ENCODE results near the gene SP6.

The SP6 gene

DNA sequence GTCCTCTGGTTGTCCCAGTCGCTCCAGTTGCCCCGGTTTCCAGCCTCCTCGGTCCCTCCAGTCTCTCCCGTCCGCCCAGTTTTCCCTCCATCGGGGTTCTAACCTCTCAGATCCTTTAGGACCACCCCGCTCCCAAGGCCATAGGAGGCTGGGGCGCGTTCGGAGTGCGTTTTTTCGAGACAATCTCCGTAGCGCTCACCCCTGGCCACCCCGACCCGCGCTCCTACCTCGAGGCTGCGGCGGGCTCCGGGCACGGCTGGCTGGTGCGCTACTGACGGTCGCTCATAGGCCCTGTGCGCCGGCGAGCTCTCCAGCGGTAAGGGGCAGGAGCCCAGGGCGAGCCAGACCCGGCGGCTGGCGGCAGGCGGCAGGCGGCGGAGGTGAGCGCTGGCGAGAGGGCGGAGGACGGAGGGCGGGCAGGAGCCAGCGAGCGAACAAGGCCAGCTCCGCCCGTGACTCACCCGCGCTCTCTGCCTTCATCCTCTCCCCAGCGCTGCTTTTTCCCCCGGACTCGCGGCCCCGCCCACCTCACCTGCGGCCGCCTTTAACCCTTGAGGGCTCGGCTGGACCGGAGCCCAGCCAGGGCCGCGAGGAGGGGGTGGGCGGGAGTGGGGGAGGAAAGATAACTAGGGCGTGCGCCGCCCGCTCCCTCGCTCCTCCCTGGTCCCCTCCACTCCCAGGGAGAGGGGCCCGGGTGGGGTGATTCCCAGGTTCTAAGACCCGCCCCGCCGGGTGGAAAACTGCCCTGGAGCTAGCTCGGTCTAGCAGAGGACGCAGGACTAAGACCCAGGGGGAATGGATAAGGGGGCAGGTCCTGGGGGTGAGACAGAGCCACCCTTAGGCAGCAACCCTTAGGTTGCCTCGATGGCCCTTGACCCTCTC lies at the start of gene SP6:
SP6 (minus strand) TSS at position 472 of the 882 bp plus-strand sequence. CDS start 2,734 bp downstream, outside the sequence.
- peak; percentile 29 for DNase-seq

DNA sequence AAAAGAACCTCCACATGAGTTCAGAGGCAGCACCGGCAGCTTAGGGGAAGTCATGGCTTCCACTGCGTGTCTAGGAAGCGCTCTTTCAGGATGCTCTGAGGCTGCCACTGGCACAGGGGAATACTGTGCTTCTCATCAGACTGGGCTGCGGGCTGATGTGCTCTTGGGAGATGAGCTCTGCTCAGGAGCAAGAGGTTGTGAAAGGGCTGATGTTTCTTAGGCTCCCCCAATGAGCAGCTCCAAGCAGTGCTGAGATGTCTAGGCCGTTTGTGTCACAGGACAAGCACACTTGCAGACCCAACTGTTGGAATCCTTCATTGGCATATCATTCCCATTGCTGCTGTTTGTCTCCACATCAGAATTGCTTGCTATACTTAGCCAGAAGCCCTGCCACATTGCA lies 48.7 kb upstream of the SP6 start:
- DNase-seq = no peak

DNA sequence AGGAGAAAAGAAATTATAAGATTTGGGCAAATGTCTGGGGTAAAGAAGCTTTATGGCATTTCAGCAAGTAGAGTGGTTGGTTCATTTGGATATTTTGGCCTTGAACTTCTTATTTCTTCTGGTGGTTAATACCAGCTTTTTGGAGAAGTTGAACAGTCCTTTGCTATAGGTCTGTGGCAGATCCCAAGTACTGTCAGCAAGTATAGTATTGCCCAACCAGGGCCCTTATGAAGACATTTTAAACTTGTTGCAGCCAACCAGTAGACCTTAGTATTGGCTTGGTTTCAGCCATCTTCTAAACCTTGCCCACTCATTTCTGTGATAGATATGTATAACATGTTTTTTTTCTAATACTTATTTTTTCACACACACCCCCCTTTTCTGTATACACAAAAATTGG lies 47.3 kb upstream of the SP6 start:
- no peak for DNase-seq

DNA sequence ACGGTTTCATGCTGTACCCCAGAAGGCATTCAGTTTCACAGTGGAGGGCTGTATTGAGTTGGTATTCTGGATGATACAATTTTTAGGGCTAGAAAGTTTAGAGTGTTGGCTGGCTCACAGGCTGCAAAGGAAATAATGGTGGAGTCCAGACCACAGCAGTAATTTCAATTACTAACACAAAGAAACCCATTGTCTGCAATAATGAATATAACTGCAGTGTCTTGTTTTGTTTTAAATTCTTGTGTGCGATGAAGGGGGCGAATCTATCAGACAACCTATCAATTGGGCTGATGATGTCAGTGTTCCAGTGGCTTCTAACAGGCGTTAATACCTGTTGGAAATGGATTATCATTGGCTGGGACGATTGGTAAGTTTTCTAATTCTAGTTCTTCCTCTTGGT lies 46.6 kb upstream of the SP6 start:
- no peak for DNase-seq

DNA sequence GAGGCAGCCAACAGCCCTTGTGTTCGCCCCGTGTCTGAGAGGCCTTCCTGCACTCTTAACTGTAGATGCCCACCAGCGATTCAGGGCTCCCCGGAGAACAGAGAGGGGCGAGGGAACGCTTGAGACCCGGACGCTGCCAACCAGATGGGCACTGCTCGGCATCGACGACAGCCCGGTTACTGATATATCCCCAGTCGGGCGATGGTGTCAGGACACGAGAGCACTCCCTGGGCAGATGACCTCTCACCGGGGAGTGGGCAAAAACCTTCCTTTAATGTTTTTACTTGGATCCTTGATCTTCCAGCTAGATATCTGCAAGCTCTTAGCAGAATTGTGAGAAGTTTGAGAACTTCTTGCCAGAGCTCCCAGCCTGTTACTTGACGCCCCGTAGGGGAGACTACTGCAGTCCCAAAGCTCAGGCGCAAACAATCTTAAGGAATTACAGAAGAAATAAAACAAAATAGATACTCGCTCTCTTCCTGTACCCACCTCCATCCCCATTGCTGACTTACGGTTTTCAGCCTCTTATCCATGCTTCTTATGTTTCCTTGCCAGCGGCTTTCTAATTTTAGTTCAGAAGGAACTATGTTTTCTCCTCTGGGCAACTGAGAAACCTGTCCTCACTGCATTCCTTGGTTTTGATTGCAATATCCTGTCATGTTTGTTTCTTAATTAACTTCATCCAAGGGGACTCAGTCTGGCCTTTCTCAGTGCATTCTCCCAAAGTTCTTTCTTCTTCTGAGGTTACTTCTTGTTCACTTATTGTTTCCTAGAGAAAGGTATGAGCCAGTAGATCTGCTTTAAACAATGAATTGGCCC lies 45.9 kb upstream of the SP6 start:
- DNase-seq = no peak

DNA sequence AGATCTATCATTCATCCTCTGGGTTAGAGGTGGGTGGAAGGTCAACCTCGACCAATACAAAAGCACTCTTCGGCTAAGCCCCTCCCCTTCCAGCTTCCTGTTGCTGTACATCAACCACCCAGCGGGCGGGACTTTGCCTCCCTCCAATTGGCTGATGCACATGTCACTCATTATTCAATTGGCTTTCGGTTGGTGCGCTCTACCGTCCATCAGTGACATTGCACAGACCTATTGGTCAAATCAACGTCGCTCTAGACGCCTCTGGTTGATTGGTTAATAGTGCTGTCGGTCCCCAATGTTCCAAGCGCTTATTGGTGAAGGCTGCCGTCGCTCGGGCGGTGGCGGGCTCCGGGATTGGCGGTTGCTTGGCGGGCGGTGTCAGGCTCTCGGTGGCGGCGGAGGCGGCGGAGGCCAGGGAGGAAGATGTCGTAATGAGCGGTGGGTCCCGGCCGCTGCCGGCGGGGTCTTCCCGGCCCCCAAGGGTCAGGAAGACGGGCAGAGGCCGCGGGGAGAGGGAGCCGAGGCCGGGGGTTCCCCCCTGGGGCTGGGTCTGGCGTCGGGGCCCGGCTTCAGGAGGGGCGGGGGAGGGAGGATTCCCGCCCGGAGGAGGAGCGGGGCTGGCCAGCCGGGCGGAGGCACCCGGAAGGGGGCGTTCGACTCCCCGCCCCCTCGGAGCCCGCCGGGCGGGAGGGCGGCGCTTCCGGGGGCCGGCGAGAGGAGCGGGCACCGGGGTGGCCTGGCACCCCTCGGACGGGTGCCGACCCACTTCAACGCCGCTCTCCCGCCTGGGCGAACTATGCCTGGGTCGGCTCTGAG lies 45.1 kb upstream of the SP6 start, which contains the start of gene SP2:
SP2 (plus strand) TSS at position 381 of the 816 bp plus-strand sequence; CDS start at position 432, 51 bp downstream.
- DNase-seq = peak; percentile 97

DNA sequence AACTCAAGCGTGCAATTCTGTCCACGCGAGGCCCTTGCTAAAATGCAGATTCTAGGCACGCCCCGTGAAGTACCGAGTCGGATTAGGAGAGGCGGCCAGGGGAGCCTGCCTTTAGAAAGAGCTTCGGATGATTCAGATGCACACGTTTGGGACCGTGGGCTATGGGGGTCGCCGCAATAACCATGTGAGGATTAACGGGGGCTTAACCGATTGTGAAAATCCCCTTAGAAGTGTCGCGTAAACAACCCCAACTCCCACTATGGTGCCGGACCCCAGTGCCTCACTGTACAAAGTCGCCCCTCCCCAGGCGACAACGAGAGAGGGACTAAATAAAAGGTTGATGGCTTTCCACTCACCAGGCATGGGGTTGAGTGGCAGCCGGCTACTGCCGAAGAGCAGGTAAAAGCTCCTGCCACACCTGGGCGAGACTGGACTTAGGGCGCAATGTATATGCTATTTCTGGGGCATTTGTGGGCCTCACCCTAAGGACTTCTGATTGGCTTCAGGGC lies 44.4 kb upstream of the SP6 start:
- no peak for DNase-seq

DNA sequence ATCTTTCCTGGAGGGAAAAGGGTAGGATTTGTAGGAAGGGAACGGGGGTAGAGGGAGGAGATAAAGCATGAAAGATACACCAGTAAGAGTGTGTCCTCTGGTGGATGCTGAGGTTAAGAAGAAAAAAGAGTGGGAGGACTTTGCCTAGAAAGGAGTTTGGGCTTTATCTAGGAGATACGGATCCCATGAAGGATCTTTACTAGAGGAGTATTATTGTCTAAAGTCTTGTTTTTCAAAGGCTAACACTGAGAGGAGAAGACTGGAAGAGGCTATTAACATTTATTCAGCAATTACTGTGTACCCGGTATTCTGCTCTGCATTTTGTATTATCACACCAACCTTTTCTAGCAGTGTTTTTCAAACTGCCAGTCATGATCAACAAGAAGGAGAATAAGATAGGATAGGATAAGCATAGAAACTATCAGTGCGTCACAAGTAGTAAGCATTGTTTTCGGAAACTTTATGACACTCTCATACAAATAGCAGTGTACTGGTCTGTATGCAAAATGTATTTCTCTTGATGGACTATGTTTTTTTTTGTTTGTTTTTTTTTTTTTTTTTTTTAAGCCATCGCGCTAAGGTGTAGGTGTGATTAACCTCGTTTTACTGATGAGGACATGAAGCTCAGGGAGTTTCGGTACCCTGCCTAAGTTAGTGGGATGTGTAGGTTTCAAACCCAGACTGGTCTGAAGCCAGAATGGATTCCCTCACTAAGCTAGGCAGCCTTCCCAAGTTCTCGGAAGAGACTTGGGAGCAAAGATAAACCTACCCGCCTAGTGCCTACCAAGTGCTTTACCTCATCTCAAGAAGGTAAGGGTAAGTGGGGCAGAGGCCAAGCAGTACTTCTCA lies 43.8 kb upstream of the SP6 start:
- DNase-seq = no peak

DNA sequence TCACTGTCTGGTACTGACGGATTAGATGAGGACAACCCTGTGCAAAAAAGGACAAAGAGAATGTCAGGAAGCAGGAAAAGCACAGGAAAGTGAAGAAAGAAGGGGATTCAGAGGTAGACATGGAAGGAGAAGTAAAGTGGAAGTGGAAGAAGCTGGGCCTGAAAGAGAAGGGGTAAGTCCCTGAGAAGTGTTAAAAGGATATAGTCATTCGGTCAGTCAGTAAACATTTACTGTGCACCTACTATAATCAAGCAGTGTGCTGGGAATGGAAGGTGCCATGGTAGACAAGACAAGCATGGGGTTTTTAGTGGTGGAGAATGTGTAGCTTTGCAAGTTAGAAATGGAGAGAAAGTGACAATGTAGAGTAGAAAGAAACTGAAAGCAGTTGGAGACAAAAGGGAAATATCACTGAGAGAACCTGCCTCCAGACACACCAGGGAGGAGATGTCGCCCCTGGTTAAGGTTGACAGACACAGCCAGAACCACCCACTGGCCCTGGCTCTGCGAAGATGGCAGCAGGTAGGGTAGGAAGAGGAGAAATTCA lies 40.7 kb upstream of the SP6 start:
- no peak for DNase-seq

DNA sequence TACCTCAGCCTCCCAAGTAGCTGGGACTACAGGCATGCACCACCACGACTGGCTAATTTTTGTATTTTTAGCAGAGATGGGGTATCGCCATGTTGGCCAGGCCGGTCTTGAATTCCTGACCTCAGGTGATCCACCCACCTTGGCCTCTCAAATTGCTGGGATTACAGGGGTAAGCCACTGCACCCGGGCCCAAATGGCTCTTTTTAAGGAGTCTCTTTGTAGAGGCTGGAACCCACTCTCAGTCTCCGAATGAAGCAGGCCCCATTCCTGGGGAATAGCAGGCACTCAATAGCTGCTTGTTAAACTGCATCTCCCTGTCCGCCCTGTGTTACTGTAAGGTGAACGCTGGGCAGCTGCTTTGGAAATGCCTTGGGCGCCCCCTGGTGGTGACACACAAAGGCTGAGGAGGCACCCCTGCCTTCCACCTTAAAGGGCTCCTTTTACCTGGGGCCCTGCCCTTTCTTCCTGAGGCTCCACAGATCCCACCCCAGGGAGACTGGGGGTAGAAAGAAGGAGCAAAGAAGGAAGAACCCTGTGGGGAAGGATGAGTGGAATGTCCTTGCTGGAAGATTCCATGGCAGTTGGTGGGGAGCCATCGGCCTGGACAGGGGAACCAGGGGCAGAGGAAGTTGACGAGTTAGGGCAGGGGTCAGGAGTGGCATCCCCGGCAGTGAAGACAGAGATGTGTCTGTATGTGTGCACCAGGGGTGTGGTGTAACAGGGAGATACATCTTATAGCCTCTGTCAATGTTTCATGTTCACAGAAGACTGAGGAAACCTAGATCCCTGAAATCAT lies 39.0 kb upstream of the SP6 start:
- DNase-seq = peak; percentile 32

DNA sequence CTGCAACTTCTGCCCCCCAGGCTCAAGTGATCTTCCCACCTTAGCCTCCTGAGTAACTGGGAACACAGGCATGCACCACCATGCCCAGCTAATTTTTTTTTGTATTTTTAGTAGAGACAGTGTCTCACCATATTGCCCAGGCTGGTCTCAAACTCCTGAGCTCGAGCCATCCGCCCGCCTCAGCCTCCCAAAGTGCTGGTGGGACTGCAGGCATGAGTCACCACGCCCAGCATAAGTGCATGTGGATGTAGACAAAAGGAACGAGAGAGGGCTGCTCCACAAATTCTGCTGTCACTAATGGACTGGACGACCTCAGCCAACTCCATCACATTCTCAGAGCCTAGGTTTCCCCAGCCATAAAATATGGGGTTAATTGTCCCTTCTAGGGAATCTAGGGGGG lies 37.3 kb upstream of the SP6 start:
- DNase-seq = no peak

DNA sequence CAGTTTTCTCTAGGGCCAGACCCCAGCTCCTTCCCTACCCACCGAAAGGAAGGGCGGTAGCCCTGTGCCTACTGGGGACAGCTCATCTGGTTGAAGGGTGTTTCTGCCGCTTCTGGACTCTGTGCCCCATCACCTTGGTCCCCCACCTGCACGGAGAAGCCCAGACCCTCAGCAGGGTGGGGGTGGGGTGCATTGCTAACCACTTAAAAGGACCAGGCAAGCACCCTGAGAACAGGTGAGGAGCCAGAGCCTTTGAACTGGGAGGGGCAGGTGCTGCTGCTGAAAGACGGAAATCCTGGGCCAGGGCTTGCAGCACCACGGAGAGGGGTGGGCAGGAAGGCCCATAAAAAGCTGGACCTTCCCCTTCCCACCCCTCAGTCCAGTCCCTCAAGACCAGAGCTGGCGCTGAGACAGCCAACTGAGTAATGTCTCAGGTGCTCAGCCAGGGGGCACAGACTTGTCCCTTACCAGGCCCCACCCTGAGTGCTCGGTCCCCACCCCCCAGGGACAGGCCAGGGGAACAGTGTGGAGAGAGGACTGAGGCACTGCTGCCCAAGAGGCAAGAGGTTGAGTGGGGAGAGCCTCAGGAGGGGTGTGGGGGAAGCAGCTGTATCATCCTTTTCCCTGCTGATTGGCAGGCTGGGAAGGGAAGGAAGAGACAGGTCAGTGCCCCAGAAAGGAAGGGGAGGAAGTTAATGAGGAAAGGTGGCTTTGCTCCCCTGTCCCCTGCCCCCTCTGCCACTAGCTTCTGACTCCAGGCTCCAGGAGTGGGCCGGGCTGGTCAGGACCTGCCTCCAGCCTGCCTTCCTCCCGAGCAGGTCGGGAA lies 34.2 kb upstream of the SP6 start:
- no peak for DNase-seq

DNA sequence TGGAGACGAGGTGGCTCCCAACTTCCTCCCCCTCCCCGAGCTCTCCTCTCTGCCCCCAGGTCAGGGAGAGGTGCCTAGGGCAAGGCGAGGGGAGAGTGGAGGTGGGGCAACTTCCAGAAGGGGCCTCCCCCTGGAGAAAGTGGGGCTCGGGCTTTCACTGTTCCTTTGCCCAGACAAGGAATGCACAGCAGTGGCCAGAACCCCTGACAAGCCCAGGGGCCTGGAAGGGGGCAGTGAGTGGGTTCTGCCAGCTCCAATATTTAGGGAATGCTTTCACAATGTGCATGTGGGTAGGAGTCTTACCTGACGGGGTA lies 33.4 kb upstream of the SP6 start:
- DNase-seq = no peak

DNA sequence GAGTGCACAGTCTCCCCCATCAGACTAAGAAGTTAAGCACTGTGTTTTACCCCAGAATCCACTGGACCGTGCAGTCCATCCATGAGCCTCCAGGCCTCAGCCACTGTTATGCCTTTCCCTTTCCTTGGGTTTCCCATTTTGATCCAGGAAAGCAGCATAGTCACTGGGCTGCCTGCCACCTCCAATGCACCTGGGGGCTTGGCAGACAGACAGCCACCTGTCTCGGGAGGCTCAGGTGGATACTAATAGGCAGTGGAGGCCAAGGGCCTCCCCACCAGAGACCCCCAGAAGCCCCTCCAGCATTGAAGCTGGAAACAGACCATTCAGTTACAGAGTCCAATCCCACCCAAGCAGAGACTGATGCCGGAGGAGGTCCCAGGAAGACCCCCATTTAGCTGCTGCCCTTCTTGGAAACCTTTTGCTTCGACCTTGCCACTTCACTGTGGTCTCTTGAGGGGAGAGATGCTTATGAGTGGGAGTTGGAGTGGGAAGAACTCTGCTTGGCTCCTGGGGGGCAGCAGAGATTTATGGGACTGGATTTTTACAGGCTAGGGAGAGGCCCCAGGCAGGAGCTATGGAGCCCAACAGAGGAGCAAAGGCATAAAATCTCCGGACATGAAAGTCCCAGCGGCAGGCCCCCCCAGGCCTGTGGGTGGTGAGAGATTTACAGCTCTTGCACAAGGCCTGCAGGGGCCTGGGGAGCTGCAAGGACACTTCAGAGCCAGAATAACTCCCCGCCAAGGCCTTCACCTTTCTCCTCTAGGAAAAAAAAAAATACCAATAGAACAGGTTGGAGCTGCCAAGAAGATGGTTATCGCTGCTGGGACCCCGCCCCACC lies 32.8 kb upstream of the SP6 start:
- no peak for DNase-seq

DNA sequence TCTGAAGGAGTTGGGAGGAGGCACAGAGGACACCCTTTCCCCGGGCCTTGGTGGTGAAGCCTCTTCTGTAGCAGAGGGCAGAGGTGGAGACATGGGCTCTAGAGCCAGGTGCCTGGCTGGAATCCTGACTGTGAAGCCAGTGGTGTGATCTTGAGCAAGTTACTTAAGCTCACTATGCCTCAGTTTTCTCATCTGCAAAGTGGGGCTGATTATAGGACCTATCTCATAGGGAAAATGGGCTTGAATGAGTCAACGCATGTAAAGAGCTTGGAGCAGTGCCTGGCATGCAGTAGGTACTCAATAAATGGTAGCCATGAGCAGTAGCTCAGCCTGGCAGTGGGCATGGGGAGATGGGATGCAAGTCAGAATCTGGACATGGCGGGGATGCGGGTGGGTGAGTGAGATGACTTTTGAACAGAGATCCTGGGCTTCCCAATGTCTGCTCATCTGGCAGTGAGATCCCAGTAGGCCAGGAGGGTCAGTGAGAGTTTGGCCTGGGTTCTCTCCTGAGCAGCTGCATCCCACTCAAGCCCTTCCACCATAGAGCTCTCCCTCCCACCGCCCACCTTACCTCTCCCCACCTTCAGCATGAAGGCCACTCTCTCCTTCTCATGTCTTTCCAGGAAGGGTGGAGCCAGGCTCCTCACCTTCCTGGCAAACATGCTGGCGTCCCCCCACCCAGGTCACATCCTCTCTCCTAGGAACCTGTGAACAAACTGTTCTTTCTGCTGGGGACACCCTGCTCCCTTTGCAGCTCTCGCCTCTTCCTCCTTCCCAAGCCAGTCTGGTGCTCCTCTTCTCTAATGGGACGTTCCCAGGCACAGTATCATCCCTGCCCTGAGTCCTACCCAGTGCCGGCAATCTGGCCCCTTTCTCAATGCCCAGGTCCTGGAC lies 32.0 kb upstream of the SP6 start:
- no peak for DNase-seq

DNA sequence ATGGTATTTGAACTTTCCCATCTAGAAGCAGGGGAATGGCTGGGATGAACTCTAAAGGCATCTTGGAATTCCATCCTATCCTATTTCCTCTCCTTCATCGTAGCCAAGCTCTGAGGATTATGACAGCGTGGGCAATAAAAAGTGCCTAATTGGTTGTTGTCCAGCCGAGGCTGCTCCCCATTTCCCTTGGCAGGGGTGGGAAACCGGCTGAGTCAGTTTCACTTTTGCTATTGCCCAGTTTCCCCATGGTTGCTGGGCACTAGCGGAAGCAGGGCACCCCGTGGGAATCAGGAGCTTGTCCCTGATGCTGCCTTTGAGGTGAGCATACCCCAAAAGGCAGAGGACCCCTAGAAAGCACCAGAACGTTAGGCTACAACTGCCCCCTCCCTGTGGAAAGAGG lies 31.3 kb upstream of the SP6 start:
- no peak for DNase-seq

DNA sequence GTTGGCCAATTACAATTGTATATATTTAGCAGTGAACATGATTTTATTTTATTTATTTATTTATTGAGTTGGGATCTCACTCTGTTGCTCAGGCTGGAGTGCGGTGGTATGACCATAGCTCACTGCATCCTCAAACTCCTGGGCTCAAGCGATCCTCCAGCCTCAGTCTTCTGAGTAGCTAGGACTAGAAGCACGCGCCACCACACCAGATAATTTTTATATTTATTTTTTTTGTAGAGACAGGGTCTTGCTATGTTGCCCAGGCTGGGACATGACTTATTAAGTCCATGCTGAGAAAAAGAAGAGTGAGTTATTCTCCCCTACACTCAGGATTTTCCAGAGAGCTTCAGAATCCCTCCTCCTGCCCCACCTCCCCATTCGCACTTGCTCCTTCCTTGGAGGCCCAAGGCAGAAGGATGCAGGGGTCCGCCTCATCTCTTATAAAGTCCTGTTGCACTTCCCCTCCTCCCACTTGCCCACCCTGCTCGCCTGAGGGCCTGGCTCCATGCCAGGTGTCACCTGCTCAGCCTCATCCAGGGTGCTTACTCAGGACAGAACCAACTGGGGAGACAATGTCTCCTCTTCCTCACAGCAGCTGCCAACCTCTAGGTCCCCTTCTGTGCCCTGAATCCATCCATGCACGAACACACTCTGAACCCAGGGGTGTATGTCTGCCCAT lies 29.0 kb upstream of the SP6 start:
- no peak for DNase-seq
